Measurements from ENCODE around the gene PLXNA4.

PLXNA4 gene

GRCh38 chr7:132225216-132226030 lies 350.8 kb downstream of the PLXNA4 start:
- no peak for DNase-seq

DNA sequence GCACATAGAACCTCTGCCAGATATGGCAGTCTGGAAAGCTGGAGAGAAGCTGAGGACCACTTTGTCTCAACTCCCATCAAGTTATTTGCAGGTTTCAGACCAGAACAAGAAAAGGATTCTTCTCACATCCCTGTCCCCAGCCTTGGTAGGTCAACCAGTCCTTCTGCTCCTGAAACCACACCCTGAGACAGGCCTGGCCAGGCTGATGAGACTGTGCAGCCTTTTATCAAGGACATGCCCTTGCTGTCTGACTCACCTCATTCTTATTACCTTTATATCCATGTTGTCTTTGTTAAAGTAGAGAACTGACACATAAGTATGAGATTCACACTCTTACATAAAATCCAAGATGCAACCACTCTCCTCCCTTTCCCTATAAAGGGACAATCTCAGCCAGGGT lies 354.9 kb downstream of the PLXNA4 start:
- DNase-seq, result no peak

DNA sequence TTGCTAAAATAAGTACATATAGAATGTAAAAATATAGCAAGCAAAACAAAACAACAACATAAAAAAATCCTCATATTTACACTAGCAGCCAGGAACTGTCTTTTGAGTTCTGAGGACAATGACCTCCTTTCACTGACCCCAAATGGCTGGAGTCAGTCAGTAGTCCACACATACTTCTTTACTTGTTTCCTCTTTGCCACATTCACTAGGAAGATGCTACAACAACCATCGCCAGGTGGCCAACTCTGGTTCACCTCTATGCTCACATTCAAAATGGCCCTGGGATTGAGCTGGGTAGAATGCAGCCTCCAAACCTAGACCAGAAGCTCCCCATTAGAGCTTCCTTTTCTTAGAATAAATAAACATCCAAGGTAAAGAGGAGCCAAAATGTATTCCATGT lies 356.2 kb downstream of the PLXNA4 start:
- no peak for DNase-seq

DNA sequence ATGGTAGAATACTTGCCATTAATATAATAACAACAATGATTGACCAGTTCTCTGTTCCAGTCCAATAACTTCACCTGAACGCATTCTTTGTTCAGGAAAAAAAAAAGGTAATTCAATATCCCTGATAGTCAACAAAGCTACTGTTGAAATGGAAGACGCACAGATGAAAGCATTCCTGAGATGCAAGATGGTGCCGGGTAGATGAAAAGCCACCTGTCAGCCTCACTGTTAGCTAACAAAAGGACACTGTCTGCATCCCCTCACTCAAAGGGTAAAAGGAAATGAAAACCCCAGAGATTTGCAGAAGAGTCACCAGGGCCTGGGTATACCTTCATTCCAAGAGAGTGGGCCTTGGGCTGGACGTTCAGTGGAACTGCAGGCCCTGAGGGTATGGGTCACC lies 357.4 kb downstream of the PLXNA4 start:
- no peak for DNase-seq

DNA sequence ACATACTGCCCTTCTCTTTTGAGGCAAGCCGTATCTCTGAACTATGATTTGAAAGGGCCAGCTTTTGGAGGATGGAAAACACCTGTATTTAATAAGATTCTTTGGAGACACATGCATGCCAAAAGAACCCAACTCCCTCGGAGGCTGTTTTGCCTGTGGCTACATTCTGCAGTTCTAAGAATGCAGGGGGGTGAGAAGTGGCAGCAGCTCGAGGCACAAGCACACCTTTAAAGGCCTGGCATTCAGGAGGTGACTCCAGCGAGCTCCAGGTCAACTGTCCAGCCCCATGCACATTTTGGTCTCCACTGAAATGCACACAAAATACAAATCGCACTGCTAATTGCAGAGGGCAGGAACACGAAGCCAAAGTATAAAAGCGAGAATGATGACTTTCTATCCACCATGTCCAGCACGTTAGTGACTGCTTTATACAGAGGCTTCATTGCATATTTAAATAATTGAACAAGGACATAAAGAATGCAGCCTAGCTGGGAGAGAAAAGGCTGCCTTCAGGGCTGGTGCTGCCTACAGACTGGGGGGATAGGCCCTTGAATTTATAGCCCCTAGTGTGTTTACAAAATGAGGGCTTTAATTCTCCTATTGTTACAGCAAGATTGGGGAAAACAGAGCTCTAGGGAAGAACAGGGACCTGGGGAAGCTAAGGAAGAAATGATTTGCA lies 359.3 kb downstream of the PLXNA4 start:
- DNase-seq, result no peak

- no peak for DNase-seq
Measured at GRCh38 chr7:132214452-132214851, 361.8 kb downstream of the PLXNA4 start.

- DNase-seq, result no peak
Measured at GRCh38 chr7:132213583-132213982, 362.7 kb downstream of the PLXNA4 start.

GRCh38 chr7:132211971-132212370 lies 364.3 kb downstream of the PLXNA4 start:
- no peak for DNase-seq

DNA sequence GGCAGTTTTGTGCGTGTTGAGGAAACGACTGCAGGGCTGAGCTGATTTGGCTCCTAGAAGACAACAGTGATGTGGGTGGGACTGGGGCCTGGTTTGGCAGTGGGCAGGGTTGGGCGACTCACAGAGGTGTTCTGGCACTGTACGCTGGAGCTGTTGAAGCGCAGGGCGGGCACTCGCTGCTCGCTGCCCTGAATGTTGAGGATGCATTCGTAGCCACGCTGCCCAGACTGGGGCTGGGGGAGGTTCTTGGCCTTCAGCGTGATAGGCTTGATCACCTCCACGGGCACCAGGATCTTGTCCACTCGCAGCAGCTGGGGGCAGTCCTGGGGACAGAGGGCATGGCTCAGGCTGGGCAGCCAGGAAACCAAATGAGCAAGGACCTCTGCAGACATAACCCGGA lies 365.4 kb downstream of the PLXNA4 start:
- no peak for DNase-seq

GRCh38 chr7:132207782-132208181 lies 368.5 kb downstream of the PLXNA4 start:
- DNase-seq, result no peak

DNA sequence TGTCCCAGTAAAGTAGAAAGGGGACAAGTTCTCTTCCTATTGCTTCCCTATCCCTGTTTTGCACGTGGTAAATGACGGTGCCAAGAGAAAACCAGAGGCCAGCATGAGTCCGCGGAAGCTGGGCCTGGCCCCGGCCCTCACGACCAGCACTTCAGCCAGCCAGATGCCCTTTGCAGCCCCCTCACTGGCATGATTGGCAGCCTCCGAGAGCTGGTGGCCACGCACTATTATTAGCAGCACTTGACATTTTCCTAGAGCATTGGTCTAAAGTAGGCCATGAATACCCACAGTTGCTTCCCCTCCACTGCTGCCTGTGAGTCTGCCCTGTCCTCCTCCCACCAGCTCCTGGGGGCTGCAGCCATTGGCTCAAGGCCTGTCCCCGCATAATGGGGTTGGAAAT lies 369.1 kb downstream of the PLXNA4 start:
- no peak for DNase-seq

DNA sequence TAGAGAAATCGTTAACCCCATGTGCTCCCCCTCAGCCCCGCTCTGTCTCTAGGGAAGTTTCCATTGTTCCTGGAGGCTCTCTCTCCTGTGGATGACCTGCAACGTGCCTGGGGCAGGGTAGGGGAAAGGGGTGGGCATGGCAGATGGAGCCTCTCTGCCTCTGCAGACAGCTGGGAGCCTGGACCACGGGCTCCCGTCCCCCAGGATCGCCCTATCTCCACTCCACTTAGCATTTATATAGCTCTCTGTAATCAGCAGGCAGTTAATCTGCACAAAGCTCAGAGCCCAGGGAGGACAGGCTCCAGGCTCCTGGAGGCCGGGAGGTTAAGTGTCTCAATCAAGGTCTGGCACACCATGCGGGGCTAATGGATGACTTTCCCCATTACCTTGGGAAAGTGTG lies 369.7 kb downstream of the PLXNA4 start:
- no peak for DNase-seq

DNA sequence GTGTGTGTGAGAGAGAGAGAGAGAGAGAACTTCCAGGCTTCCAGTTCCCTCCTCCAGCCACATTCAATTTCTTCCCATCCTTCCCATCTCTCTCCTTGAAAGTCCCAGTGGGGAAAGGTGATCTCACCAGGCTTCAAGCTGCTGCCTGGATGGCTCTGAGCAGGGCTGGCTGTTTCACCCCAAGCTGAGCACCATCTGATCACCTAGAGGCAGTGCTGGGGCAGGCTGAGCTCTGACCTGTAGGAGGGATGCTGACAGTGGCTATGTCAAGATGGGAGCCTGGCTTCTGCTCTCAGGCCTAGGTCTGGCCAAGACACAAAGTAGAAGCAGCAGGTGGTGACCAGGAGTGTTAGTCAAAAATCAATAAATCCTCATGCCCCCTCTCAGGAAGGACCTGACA lies 370.8 kb downstream of the PLXNA4 start:
- DNase-seq, result no peak

DNA sequence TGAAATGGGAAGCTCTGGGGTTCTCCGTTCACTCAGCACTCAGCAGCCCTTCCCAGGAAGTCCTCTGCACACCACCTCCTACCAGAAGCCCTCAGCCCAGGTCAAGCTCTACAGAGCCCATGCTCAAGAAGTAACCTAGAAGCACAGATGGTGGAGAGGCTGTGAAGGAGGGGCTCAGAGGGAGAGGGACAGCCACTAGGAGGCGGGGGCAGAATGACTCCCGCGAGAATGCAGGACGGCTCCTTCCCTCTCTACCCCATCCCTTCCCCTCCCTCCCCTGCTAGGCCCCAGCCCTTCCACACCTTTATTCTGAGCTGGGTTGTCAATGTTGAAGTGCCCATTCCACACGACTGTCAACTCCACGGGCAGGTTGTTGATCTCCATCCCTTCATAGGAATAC lies 373.2 kb downstream of the PLXNA4 start:
- no peak for DNase-seq

DNA sequence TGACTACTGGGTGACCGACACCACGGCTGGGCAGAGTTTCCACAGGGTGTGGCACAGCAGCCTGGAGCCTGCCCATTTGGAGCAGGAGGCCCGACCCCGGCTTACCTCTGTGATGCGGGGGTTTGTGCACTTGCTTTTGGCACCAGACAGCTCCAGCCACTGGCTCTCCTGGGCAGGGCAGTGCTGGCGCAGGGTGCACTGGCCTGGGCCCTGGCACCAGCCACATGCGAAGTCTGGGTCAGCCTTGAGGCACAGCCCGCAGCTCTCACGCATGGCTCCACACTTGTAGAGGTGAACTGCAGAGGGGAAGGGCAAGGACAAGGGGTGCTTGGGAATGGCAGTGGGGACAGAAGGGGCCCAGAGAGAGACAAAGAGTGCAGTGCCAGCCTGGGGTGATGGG lies 373.7 kb downstream of the PLXNA4 start:
- DNase-seq, result no peak

GRCh38 chr7:132200141-132200540 lies 376.1 kb downstream of the PLXNA4 start:
- no peak for DNase-seq

- no peak for DNase-seq
Measured at GRCh38 chr7:132199626-132200025, 376.6 kb downstream of the PLXNA4 start.

- no peak for DNase-seq
Measured at GRCh38 chr7:132197772-132198171, 378.5 kb downstream of the PLXNA4 start.

- no peak for DNase-seq
Measured at GRCh38 chr7:132193898-132194297, 382.4 kb downstream of the PLXNA4 start.

GRCh38 chr7:132192809-132193208 lies 383.5 kb downstream of the PLXNA4 start:
- DNase-seq, result no peak

DNA sequence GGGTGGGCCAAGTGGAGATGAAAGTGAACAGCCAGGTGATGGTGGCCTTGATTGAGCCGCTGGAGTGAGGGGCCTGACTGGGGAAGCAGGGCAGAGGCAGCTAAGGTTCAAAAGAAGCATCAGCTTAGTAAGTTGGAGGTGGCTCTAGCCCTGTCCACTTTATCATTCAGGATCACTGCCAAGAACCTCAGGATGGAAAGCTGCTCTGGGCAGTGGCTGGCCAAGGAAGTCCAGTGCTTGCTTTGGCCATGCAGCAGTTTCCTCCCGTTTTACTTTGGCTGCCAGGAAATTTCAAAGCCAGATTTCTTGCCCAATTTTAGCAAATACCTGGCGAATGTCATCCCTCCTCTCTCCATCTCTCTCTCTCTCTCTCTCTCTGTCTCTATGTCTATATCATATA lies 384.9 kb downstream of the PLXNA4 start:
- no peak for DNase-seq

DNA sequence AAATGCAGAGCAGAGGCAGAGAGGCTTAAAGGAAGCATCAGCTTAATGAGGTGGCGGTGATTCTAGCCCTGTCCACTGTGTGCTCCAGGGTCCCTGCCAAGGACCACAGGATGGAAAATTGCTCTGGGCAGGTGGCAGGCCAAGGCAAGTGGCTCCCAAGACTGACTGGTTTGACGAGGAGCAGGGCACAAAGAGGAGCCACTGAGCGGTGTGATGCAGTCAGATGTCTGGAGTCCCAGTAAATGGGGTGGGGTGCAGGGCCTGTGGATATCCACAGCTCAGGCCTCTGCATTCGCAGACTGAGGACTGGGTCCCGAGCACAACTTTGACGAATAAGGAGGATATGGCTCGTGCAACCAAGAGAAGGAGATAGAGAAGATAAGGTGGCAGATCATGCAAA lies 385.6 kb downstream of the PLXNA4 start:
- no peak for DNase-seq

GRCh38 chr7:132189881-132190280 lies 386.4 kb downstream of the PLXNA4 start:
- DNase-seq, result no peak
